Measurements from ENCODE around the gene PPP2R5C.

PPP2R5C gene

DNA sequence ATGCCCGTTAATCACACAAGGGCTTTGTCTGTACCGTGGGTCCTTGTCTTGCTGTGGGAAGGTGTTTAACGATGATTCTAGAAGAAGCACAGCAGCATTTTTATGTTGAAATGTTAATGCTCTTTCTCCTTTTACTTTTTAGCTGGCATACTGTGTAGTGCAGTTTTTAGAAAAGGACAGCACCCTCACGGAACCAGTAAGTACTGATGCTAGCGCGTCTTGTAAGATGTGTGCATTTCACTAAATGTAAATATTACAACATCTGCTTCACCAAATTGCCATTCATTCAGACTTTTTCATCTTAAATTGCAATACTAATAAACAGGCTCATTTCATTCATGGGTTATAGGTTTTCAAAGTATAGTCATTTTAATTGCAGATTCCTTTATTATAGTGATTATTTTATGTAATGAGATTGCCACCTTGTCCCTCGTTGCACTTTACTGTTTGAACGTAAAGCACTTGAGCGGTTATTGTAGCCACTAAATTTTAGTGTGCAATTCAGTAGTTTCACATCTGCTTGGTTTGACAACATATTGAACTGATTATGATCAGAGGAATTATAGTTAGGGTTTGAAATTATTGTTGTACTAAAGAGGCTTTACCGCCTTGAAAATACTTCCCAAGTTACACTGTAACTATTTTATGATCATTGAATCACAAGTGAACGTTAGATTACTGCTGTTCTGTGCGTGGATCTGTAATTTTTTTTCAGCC is 133.0 kb downstream of the PPP2R5C start:
- no peak for DNase-seq

DNA sequence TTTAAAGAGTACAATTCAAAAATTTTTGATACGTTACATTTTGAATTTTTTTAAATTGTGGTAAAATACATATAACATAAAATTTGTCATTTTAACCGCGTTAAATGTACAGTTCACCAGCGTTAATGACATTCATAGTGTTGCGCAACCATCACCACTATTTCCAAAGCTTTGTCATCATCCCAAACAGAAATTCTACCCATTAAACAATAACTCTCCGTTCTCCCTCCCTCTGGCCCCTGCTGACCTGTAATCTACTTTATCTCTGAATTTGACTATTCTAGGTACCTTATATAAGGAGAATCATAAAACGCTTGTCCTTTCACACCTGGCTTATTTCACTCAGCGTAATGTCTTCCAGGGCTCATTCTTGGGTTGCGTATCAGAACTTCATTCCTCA is 133.7 kb downstream of the PPP2R5C start:
- no peak for DNase-seq

DNA sequence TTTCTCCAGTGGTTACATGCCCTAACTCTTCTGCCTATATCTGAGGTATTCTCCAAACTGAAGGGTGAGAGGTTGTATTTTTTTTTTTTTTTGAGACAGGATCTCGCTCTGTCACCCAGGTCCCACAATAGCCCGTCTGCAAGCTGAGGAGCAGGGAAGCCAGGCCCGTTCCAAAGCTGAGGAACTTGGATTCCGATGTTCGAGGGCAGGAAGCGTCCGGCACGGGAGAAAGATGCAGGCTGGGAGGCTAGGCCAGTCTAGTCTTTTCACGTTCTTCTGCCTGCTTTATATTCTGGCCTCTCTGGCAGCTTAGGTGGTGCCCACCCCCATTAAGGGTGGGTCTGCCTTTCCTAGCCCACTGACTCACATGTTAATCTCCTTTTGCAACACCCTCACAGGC is 135.8 kb downstream of the PPP2R5C start:
- no peak for DNase-seq

DNA sequence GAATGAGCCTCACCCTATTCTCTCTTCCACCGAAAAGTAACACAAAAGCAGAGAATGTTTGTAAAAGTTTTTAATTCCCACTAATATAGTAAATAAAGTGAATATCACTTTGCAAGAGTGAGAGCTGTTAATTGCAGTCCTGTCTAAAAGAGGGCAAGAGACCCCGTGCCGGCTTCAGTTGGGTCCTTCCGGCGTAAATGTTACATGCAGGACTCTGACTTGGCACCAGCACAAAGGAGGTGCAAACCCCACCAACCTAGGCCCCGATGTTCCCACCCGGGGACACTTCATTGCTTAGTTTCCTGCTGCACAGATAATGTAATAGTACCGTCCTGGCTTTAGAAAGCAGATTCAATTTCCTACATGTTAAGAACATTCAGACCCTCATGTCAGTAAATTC is 136.9 kb downstream of the PPP2R5C start:
- DNase-seq = no peak

DNA sequence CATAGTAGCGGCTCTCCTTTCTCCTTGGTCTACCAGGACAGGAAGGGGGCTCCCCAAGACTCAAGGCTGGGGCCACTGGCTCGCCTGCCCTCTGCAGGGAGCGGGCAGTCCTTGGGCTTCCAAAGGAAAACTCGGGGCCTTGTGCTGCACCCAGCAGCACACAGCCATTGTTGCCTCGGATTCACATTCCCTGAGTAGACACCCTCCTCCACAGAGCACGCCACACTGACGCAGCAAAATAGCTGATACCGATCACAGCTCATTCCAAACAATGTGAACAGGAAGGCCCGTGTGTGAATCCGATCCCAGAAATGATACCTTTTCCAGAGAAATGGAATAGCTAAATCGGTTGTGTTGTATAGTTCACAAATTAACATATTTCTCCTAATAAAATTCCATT is 137.8 kb downstream of the PPP2R5C start:
- DNase-seq = no peak

DNA sequence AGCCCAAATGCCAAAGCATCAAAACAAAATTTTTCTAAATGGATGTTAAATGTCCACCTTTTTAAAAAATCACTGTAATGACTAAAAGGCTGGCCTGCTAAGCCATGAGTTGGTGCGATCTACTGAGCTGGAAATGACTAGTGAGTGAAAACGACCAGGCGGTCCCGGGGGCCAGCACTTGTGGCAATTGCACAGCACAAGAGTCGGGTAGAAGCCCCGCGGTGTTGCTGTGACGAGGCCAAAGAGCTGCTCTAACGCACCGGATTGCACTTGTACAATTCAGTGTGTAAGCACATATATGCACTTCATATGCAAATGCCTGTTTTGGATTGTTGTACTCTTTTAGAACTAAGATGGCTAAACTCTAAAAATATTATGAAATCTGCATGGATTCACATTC is 138.7 kb downstream of the PPP2R5C start:
- DNase-seq = no peak

DNA sequence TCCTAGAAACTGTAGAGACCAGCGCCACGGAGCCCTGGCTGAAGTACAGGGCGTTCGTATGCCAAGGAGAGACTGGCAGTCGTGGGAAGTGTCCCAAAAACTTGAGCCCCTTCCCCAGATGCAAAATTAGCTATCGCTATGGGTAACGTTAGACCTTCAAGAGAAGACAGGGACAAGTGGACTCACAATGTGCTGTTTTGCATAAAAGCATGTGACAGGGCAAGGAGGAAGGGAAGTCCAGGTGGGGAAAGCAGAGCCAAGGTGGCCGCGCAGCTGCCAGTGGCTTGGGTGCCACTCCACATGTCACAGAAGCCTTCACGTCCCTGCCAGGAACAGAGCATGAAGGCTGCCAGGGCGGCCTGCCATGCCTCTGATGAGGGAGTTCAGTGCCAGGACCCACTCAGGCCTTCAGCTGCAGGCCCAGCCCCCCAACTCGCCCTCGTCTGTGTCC is 141.6 kb downstream of the PPP2R5C start:
- DNase-seq = no peak

DNA sequence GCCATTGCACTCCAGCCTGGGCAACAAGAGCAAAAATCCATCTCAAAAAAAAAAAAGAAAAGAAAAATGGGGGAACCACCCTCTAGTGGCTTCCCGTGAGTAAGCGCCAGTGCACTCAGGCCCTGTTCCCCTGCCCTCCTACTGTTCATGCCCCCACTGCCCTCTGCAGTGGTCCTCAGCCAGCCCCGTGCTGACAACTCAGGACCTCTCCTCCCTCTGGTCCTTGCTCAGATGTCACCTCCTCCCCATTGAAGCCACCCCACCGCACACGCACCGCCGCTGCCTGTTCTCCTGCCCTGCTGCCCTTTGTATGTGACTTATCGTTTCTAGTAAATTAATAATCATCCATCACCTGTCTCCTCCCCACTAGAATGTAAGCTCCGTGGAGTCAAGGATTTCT is 144.1 kb downstream of the PPP2R5C start:
- DNase-seq = no peak

DNA sequence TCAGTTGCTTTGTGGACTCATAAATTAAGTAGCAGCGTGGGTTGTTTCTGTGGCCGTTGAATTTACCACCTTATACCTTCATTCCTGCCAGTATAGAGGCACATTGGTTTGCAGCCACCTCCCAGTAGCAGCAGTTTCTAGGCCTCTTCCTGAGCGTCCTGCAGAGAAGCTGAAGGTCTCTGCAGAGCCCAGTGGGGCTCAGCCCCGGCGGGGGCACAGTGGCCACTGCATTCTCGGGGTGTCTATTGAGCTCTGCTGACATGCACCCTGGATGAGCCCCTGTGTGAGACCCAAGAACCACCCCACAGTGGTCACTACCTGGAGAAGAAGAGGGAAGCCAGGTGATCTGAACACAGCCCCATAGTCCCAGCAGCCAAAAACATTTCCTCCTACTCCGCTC is 145.1 kb downstream of the PPP2R5C start:
- no peak for DNase-seq

DNA sequence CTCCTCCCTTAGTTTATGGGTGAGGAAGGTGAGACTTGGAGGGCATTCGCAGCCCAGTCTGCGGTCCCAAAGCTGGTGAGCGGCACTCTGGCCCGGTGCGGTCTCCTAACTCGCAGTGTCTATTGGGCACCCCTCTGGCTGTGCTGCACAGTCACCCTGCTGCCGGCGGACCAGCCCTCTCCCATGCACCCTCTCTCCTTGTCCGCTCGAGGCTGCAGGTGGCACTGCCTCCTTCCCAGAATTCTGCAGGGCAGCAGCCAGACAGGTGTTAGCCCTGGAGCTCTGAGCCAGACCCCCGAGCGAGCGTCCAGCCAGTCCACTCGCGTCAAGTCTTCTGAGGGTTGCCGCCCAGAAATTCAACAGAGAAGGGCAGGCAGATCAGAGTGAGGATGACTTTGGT is 146.1 kb downstream of the PPP2R5C start:
- no peak for DNase-seq

DNA sequence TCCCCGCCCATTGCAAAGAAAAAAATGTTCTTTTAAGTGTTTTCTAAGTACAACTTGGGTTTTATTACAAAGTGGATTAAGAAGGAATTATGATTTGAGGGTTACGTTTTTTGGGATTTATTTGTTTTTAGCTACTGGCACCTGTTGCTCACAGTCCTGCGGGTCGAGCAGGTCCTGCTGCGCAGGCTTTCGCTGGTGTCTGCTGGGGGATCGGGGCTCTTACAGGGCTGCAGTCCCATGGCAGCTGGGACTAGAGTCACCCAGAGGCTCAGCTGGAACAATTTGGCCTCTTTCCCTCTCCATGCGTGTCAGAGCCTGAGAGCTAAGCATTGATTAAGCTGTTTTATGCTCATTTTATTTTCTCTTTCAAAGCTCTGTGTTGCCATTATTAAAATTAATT is 147.3 kb downstream of the PPP2R5C start:
- no peak for DNase-seq

DNA sequence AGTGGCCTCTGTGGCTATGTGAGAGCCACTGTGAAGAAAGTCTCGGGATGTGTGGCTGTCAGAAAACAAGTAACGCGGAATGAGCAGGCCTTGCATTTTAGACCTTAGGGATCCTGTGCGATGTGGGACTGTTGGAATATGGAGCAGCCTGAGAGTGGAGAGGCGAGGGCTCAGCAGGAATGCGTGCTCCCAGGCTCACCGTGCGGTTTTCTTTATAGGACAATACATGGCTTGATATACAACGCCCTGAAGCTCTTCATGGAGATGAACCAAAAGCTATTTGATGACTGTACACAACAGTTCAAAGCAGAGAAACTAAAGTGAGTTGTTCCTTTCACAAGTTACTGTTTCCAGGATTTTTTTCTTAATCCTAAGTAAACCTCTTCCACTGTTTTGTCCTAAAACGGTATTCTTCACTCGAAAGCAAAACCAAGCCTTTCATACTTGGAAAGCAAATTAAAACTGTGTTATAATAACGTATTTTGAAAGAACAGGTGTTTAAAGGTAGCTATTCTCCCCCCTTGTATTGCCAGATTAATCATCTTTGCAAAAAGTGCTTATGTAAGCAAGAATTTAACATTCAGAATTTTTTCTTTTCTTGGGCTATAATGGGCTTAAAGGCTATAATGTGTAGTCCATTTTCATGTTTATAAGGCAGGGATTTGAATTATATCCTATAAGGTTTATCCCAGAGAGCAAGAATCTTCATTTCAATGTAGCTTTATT is 148.0 kb downstream of the PPP2R5C start:
- no peak for DNase-seq

DNA sequence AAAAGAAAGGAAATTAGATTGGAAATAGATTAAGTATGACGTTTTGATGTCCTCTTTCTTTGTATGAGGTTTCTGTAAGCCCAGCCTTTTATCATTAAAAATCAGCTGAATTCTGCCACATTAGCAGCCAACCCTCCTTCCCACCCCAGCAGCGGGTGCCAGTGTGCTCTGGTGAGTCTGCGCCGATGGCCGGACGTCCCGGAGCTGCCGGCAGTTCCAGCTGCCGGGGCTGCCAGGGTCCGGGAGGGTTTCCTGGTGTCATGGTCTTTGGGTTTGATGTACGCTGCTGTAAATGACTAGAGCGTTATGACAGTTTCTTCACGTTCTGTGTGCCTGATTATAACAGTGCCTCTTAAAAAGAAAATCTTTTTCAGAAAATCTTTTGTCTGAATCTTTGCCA is 151.3 kb downstream of the PPP2R5C start:
- no peak for DNase-seq

DNA sequence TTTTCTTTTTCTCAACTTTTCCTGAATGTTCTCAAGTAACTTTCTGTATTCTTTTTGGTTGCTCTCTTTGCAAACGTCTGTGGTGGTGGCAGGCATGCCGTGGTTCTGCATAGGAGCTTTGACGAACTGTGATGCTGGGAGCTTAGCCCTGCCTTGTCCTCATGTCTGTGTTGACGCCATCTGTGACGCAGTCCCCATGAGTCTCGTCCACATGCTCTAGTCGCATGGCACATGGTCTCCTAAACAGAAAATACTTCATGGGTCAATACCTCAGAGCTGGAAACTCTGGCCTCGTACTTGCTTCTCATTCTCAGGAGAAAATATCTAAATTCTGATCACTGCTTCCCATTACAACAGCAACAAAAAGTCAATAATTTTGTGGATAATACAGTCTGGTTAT is 152.6 kb downstream of the PPP2R5C start:
- no peak for DNase-seq

DNA sequence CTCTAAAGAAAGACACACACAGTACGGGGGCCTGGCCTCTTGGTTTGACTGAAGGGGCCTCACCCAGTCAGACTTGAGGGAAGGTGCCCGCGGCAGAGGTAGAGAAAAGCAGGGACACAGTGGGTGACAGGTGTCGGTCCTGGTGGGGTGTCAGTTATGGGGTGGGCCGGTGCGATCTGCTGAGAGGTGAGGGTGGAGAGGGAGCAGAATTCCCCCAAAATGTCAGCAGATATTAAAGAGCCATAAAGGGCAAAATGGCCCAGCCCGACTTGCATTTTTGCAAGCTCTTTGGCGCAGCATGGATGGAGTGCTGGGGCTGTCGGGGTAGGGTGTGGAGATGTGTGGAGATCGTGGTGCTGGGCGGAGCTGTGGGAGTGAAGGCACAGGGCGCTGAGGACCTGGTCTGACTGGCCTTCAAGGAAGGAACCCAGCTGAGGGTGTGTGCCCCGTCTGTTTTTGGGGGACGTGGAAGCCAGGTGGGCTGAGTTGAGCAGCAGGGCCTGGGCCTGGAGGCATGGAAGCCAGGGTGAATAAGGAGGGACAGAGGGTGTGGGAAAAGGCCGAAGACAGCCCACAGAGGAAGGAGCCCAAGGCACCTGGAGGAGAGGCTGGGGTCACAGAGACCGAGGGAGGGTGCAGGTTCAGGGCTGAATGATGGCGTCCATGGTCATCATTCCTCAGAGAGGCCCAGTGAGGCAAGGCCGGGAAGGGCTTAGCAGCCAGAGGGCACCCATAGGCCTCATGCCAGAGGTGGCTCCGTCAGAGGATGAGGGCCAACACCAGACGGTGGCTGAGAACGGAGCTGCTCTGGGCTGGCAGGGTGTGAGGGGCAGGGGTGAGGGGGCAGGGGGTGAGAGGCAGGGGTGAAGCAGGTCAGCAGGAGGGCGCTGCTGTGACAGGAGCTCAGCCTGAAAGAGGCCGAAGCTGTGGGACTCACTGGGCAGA is 154.6 kb downstream of the PPP2R5C start:
- no peak for DNase-seq

DNA sequence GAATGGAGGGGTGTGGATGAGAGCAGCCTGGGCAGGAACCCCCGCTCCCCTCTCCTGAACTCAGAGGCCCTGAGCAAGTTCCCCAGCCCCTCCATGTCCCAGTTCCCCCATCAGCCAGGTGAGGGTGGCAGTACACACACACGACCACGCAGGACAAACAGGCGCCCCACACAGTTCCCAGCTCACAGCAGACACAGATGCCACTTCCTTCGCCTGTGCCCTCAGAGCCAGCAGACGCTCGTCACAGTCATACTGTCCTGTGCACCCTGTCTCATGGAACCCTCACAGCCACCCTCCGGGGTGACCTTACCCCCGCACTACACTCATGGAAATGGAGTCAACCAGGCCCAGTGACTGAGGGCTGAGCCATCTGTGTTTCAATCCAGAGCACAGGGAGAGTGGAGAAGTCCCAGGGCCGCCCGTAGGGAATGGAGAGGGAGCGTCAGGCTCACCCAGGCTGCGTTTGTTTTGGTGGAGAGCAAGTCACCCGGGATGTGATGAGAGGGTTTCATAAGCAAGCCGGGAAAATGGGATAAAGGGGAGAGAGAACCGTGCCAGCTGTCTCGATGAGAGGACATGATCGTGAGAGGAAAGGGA is 155.4 kb downstream of the PPP2R5C start:
- no peak for DNase-seq

DNA sequence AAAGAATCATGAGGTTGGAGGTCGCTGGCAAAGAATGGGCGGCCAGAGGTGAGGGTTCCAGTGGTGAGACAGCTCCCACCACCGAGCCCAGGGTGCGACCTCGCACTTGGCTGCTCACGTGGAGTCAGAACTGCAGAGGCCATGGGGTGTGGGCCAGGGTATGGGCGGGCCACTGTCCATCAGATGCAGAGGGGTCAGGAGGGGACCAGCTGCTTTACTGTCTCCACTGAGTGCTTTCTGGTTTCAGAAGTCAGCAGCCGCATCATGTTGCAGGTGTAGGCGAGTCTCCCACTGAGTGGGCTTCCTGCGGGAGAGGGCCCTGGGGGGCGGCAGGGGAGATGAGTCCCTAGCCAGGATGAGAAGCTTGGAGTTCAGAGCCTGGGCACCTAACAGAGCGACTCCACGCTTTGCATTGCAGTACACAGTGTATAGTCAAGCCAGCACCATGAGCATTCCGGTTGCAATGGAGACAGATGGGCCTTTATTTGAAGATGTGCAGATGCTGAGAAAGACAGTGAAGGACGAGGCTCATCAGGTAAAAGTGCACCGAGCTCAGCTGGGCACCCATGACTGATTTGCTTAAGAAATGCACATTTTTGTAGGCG is 156.0 kb downstream of the PPP2R5C start:
- no peak for DNase-seq

DNA sequence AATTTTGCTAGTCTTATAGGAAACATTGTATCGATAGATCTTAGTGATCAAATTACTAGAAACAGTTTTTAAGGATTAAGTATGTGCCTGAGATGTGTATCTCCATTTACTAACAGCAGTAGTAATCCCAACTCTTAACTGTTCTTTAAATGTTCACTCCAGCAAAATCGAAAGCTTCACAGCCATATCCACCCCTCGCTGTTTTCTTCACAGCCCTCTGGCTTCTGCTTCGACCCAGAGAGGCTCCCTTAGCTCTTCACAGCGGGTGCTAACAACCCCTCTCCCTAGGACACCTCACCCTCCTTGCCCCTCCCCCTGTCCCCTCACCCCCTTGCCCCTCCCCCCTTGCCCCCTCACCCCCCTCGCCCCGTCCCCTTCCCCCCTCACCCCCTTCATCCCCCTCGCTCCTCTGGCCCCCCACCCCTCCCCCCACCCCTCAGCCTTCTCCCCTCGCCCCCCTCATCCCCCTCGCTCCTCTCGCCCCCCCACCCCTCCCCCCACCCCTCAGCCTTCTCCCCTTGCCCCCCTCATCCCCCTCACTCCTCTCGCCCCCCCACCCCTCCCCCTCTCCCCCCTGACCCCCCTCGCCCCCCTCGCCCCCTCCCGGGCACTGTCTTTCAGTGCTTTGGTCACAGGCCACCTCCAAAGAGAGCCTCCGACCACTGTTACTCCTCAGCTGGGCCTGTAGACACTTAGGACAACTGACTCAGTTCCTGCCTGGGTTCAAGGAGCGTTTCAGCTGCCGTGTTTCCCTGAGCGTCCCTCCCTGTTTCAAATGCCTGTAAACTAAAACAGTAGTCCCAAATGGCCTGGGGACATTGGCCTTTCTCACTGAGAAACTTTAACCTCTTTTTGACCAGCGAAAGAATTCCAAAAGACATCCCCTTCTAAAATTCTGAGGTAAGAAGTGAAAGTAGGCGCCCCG is 156.8 kb downstream of the PPP2R5C start:
- no peak for DNase-seq

DNA sequence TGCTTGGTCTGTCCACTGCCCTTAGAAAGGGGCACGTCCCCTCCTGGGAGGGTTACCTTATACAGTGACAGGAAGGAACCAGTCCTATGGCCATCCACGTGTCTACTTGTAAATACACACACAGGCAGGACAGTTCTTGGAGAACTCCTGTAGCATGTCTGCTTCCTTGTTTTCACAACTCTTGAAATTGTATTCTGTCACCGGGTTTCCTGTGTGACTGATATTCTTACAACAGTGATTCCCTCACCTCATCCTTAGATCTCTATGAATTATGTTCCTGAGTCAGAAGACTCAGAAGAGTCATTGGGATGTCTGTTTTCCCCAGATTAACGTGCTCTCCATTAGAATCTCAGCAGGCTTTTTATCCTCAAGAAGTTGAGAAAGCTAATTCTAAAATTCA is 158.8 kb downstream of the PPP2R5C start:
- no peak for DNase-seq

DNA sequence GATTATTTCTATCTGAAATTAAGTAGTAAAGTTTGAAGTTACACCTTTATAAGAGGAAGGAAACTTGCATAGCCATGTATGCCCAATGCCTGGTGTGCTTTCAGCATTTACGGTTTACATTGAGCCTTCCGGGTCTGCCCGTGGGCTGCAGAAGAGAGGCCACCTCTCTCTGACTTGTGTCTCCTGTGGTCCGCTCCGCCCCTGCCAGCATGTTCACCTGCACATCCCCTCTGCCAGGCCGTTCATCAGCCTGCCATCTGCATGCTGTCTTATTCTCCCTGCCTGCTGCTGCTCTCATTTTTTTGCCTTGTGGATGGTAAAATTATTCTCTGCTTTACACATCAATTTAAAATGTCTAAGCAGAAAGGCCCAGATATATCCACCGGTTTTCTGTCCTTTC is 161.4 kb downstream of the PPP2R5C start:
- no peak for DNase-seq

DNA sequence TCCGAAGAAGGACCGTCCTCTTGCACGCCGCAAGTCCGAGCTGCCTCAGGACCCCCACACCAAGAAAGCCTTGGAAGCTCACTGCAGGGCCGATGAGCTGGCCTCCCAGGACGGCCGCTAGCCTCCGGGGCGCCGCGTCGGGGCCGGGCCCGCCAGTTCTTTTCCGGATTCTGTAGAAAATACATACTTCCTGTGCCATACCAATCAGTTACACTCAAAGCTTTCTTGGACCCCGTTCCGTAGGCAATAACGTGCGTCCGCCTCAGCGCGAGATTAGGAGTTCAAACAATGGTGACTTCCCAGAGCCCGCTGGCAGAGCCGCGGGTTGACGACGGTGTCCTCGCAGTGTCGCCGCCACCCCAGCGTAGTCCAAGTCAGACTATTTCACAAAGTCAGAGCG is 163.6 kb downstream of the PPP2R5C start:
- DNase-seq = no peak

DNA sequence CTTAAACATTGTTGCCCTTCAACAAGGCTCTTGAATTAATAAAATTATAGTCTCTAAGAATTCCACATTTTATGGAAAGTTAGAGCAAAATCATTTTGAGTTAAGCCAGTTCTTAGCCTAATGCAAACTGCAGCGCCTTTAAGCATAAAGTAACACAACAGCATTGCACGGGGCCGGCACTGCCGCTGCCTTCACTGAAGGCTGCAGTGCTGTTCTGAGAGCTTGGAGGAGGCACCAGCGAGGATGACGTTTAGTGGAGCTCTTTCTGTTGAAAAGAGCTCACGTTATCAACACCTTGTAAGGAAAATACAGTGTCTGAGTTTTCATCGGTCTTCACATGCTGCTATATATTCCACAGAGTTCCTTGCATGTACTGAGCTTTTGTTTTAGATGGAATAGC is 164.6 kb downstream of the PPP2R5C start:
- DNase-seq = no peak

Measured in NCI-H2171 treated with DMSO at 0.1 percent for 48 hours (cell line).